Psoas muscle (tissue), 8 donors: ENCODE data around the gene CCDC88C. TPM values are rescaled to one million over a fixed set of nuclear protein-coding genes. Genes with fewer than 3 reads are reported as not detected.
A peak's percentile ranks its signal among the peaks of the same experiment; 100 is the strongest.

Experiments
- ATAC-seq, 4 donors: fragments of 200-7000 bp; cut with Tn5 transposase; one replicate each; pipeline ENCODE4 v1.9.1; 2020; ENCODE audit warnings: moderate library complexity in 3 of 4, mild to moderate bottlenecking in 2 of 4
- DNase-seq, 2 donors: peaks; one replicate each; pipeline ENCODE4 v3.0.0-alpha.2; 2020
- H3K27ac ChIP-seq: fragments of 200-600 bp; one replicate; pipeline ENCODE4 v1.8.0; 2022
- H3K27me3 ChIP-seq, 3 donors: fragments of 200-600 bp in 1 of 3; one replicate each; pipeline versions ENCODE4 v1.6.1 to v1.8.0; 2013 to 2022; ENCODE audit warnings: low read length in 2 of 3, mild to moderate bottlenecking in 2 of 3, moderate library complexity in 1 of 3; ENCODE audit not compliant: insufficient read depth in 3 of 3
- H3K36me3 ChIP-seq, 2 donors: fragments of 200-600 bp in 1 of 2; one replicate each; pipeline versions ENCODE4 v1.6.1 to v1.8.0; 2013 to 2022; ENCODE audit warnings: low read depth in 1 of 2, mild to moderate bottlenecking in 1 of 2, moderate library complexity in 1 of 2; ENCODE audit not compliant: insufficient read depth in 1 of 2
- H3K4me1 ChIP-seq: fragments of 200-600 bp; one replicate; pipeline ENCODE4 v1.8.0; 2022
- H3K4me3 ChIP-seq: fragments of 200-600 bp; one replicate; pipeline ENCODE4 v1.8.0; 2022; ENCODE audit warnings: mild to moderate bottlenecking
- H3K9me3 ChIP-seq: fragments of 200-600 bp; one replicate; pipeline ENCODE4 v1.8.0; 2022
- WGBS, 3 donors: extraction: QIAGEN DNeasy Blood & Tissue Kit; methylation state at CpG; one replicate each; pipeline versions ENCODE4 v1.1.6 to v1.1.7; 2013; 5-methylcytosine and 5-hydroxymethylcytosine counted together
- intact Hi-C, 2 donors: fragments of 100-400 bp; cut with DNase I; formaldehyde crosslinking; loops; one replicate each; pipeline versions ENCODE4 v1.11.0 to v1.14.2; 2022
- polyA plus RNA-seq, 3 donors: library from polyadenylated mRNA; stranded (reverse); fragments of 200-250 nt; gene quantifications; one replicate each; pipeline ENCODE4 v1.2.3, GENCODE V29; 2013
- total RNA-seq, 4 donors: library from RNA; stranded (reverse); fragmentation: NEBNext Ultra II Directional in 2 of 4; extraction: Animal tissue kit (Norgen Biotek cat#: 25700) in 2 of 4; gene quantifications; one replicate each; pipeline versions ENCODE4 v1.2.1 to v1.2.4, GENCODE V29; 2021 to 2023
- TF ChIP-seq, protein P1 (sequence below): fragments of 200-600 bp; IDR thresholded peaks from one replicate; pipeline ENCODE4 v1.8.0; 2022; ENCODE audit warnings: antibody characterized with exemption
- donor health status: healthy with polysubstance abuse.
- donor health status: DM: no; HTN: no; CAD: no; lungs with moderate emphysema.
- donor health status: Bipolar disorder and iron deficiency.
- donor health status: healthy.
- donor health status: DM: yes; HTN: yes; CAD: no.
- donor health status: DM: no; HTN: no; CAD: no.
- donor health status: DM: no; HTN: no; CAD: no.
- donor health status: DM: yes; HTN: yes; CAD: no.

CCDC88C gene
- total and polyA plus RNA-seq, 7 donors, result 0.49 to 3.9 (median 2.4) TPM

DNA sequence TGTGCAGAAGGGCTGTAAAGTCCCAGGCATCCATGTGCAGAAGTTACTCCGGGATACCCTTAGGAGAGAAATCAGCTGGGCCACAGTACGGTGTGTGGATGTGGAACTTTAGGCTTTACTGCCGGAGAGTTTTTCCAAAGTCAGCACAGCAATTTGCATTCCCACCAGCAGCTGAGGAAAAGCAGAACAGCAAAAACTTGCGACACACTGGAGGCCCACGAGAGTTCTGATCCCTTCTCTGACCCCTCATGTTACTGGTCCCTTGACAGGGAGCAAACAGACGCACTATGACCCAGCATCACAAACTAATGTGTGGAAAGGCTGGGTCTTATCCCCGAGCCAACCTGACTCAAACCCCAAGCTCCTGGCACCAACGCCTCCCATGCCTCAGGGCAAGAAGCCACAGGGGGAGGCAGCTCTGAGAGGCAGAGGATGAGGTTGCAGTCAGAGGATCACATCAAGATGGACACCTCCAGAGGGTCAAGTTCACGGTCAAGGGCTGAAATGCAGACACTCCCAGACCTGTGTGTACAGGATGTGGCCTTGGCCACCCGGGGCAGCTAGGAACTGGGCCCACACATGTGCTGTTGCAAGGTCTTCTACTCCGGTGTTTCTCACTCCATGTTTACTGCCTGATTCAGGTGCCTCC lies 38.6 kb downstream of the CCDC88C start:
- ATAC-seq (no peak), DNase-seq (peak in 1 of 2 donors; percentile 30)
- TF ChIP-seq, protein P1, sequence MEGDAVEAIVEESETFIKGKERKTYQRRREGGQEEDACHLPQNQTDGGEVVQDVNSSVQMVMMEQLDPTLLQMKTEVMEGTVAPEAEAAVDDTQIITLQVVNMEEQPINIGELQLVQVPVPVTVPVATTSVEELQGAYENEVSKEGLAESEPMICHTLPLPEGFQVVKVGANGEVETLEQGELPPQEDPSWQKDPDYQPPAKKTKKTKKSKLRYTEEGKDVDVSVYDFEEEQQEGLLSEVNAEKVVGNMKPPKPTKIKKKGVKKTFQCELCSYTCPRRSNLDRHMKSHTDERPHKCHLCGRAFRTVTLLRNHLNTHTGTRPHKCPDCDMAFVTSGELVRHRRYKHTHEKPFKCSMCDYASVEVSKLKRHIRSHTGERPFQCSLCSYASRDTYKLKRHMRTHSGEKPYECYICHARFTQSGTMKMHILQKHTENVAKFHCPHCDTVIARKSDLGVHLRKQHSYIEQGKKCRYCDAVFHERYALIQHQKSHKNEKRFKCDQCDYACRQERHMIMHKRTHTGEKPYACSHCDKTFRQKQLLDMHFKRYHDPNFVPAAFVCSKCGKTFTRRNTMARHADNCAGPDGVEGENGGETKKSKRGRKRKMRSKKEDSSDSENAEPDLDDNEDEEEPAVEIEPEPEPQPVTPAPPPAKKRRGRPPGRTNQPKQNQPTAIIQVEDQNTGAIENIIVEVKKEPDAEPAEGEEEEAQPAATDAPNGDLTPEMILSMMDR, result no peak
- Histone ChIP-seq H3K27me3 (peaks cover 0 to 6% (median 0%) of the 10 kb centered on the region in 3 donors), H3K4me3 (no peak overlapping the region), H3K27ac (no peak overlapping the region), H3K4me1 (peaks cover 11% of the 10 kb centered on the region), H3K9me3 (no peaks in the 10 kb centered on the region), H3K36me3 (no peaks in the 10 kb centered on the region)
- 70 to 82% (median 73%) methylated on average over 11 of the region's 11 CpGs for WGBS, 3 donors
- intact Hi-C loops, result no loop called here

DNA sequence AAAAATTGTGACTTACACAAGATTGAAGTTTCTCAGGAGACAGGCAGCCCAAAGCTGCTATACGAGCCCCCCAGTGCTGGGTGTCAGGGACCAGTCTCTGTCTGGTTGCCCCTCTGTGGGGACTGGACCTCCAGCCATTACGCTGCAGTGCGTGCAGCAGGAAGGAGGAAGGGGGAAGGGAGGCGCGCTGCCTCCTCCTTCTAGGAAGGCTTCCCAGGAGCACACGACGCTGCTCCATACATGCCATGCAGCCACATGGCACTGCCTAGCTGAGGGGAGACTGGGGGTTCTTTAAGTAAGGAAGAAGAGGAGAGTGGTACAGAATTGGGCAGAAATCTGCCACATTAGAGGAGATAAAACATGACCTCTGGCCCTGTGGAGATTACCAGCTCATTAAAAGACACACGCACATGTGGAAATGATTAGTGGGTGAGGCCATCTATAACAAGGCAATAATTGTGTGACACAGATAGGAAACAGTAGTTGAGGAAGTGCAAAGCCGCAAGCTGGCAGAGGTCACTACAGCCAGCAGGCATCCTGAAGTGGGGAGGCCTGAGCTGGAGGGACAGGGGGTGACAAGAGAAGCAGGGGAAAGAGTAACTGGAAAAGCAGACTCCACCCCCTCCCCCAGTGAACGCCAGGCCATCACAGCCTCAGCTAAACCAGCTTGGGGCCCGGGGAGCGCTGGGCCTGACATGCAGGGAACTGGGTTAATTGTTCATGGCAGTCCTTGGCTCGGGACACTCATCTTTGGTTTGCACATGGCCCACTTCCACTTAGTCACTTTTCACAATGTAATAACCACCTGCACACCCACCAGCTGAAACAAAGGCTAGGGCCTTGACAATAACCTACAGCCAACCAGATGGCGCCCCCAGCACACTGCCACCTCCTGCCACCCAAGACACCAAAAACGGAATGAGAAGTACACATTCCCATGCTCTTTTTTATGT lies 39.6 kb downstream of the CCDC88C start:
- Histone ChIP-seq H3K4me3 (no peak overlapping the region), H3K36me3 (no peaks in the 10 kb centered on the region), H3K27me3 (peaks cover 0 to 6% (median 0%) of the 10 kb centered on the region in 3 donors), H3K4me1 (peaks cover 15% of the 10 kb centered on the region), H3K9me3 (no peaks in the 10 kb centered on the region), H3K27ac (no peak overlapping the region)
- ATAC-seq (no peak), DNase-seq (peak in 1 of 2 donors; percentile 47)
- intact Hi-C loops, result no loop called here
- TF ChIP-seq, protein P1, result no peak
- WGBS, 3 donors, result 71 to 74% (median 71%) methylated on average over 15 of the region's 15 CpGs

GRCh38 chr14:91376547-91377477 lies 40.8 kb downstream of the CCDC88C start:
- H3K27ac ChIP-seq, result no peak overlapping the region
- TF ChIP-seq, protein P1, result no peak
- peaks cover 0 to 6% (median 0%) of the 10 kb centered on the region in 3 donors for H3K27me3 ChIP-seq
- DNase-seq, result no peak
- H3K4me3 ChIP-seq, result no peak overlapping the region
- no peak for ATAC-seq
- no peaks in the 10 kb centered on the region for H3K9me3 ChIP-seq
- 90 to 92% (median 90%) methylated on average over 27 to 28 of the region's 28 CpGs for WGBS, 3 donors
- intact Hi-C loops, result no loop called here
- H3K4me1 ChIP-seq, result peaks cover 15% of the 10 kb centered on the region
- no peaks in the 10 kb centered on the region for H3K36me3 ChIP-seq

DNA sequence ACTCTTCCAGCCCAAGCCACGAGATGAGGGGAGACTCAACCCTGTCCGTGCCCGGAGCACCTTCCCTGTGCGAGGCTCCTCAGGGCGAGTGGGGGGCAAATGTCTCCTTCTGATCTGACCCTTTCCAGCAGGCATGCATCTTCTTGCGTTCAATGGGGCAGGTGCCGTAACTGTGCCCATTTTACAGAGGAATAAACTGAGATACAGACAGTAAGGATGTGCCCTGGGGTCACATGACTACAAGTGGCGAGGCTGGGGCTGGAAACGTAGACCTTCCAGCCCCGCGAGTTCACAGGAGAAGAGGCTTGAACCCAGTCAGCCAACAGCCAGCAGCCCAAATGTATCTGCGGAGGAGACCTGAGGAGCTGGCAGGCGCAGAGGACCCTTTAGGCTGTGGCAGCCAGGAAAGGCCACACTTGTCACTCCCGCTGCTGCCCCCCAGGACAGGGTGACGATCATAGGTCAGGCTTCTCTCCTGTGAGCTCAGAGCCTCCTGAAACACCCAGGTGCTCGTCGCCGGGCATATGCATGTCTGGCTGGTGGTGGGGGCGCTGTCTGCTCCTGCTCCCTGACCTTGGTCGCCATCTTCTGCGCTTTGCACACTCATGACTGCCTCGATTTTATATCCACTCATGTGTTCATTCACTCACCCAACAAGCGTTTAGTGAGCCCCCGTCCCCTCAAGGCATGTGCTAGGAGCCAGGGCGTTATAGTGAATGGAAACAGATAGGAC lies 41.7 kb downstream of the CCDC88C start:
- intact Hi-C loops, result no loop called here
- TF ChIP-seq, protein P1, result no peak
- peaks cover 15% of the 10 kb centered on the region for H3K4me1 ChIP-seq
- H3K9me3 ChIP-seq, result no peaks in the 10 kb centered on the region
- ATAC-seq (no peak), DNase-seq (no peak)
- peaks cover 0 to 6% (median 0%) of the 10 kb centered on the region in 3 donors for H3K27me3 ChIP-seq
- H3K27ac ChIP-seq, result no peak overlapping the region
- WGBS, 3 donors, result 68 to 81% (median 73%) methylated on average over 25 of the region's 25 CpGs
- no peak overlapping the region for H3K4me3 ChIP-seq
- H3K36me3 ChIP-seq, result no peaks in the 10 kb centered on the region
